ENCODE data around the gene HTR1A. TPM values are rescaled to one million over a fixed set of nuclear protein-coding genes. Genes with fewer than 3 reads are reported as not detected.

HTR1A gene
- total RNA-seq, 1 experiment from 2014 or later, result not detected

GRCh38 chr5:63911871-63912270 lies 50.4 kb downstream of the HTR1A start:
- no peak for DNase-seq (ENCODE audit: low spot score)
- in situ Hi-C loops (cut with HindIII; ENCODE audit: low sequenced_read_pairs), result no loop called here

Other genes starting within 250 kb of the HTR1A start
- not detected in 2 replicates for gene RNF180, start 203.4 kb upstream of the HTR1A start, total RNA-seq (2014; rRNA removed; shearing (Covaris generic))